Endothelial cell of umbilical vein (primary cell): ENCODE results near the gene PTGDS. TPM values are rescaled to one million over a fixed set of nuclear protein-coding genes. Genes with fewer than 3 reads are reported as not detected.

Source experiments
- BruUV-seq: library from RNA; stranded (reverse); fragments of 400-500 nt; replicated peaks from 2 replicates; lab custom pipeline; 2021; lab: Mats Ljungman, UMichigan
- CTCF ChIA-PET: fragments of 300-600, 350-600 bp; sonication (Branson Sonifier 250); formaldehyde crosslinking; loops from one replicate; lab custom pipeline; 2021; ENCODE audit warnings: antibody characterized with exemption, inconsistent platforms; lab: Charles Lee
- POLR2A ChIA-PET: fragments of 300-600, 350-600 bp; sonication (Branson Sonifier 250); formaldehyde crosslinking; loops from one replicate; lab custom pipeline; 2021; ENCODE audit warnings: antibody characterized with exemption, inconsistent platforms; lab: Charles Lee
- DNase-seq: peaks from one replicate; pipeline ENCODE4 v3.0.0-alpha.2; 2011; ENCODE audit warnings: low read depth, low spot score
- FAIRE-seq: peaks from 2 replicates; lab custom pipeline; 2011; peaks lifted over from hg19 to GRCh38; lab: Jason Lieb, UNC
- H2AFZ ChIP-seq: 2 replicates; pipeline ENCODE4 v1.6.0; 2012; ENCODE audit warnings: low read depth, low read length, control low read depth, inconsistent platforms
- H3K27ac ChIP-seq: 2 replicates; pipeline ENCODE4 v1.5.1; 2011; ENCODE audit warnings: low read depth, mild to moderate bottlenecking, control low read depth, low read length, moderate library complexity; ENCODE audit not compliant: insufficient read depth
- H3K27me3 ChIP-seq, 2 experiments: 2 replicates each; pipeline versions ENCODE4 v1.6.0 to v1.6.1; 2011; ENCODE audit warnings: low read length in 2 of 2, mixed read lengths in 1 of 2; ENCODE audit not compliant: control insufficient read depth in 2 of 2, insufficient read depth in 2 of 2
- H3K36me3 ChIP-seq, 2 experiments: 2 replicates in 1 of 2; 3 replicates in 1 of 2; pipeline ENCODE4 v1.5.1; 2011; ENCODE audit warnings: low read length in 2 of 2, mild to moderate bottlenecking in 1 of 2, moderate library complexity in 1 of 2; ENCODE audit not compliant: control insufficient read depth in 2 of 2, insufficient read depth in 2 of 2; ENCODE audit errors: extremely low read depth in 1 of 2
- H3K4me1 ChIP-seq: 3 replicates; pipeline ENCODE4 v1.5.1; 2011; ENCODE audit warnings: mild to moderate bottlenecking, low read length; ENCODE audit not compliant: control insufficient read depth, insufficient read depth; ENCODE audit errors: extremely low read depth
- H3K4me2 ChIP-seq: 2 replicates; pipeline ENCODE4 v1.6.1; 2011; ENCODE audit warnings: low read length, control low read depth, mixed read lengths; ENCODE audit not compliant: insufficient read depth
- H3K4me3 ChIP-seq, 3 experiments: fragments of 200-600 bp in 1 of 3; sonication (generic), shearing (Covaris generic) in 1 of 3; replicated peaks in 1 of 3; 2 replicates each; pipeline ENCODE4 v1.5.1; 2011 to 2016; ENCODE audit warnings: control low read depth in 3 of 3, low read length in 3 of 3, mild to moderate bottlenecking in 2 of 3, inconsistent platforms in 1 of 3, low read depth in 1 of 3, moderate library complexity in 1 of 3; ENCODE audit not compliant: insufficient read depth in 1 of 3
- H3K79me2 ChIP-seq: 2 replicates; pipeline ENCODE4 v1.6.0; 2012; ENCODE audit warnings: low read length, inconsistent platforms; ENCODE audit not compliant: control insufficient read depth, insufficient read depth
- H3K9ac ChIP-seq: replicated peaks from 2 replicates; pipeline ENCODE3; 2011; ENCODE audit warnings: low read length, control low read depth; ENCODE audit not compliant: insufficient read depth; ENCODE audit errors: extremely low read depth
- H3K9me1 ChIP-seq: replicated peaks from 3 replicates; pipeline ENCODE4 v1.6.0; 2011; ENCODE audit warnings: mild to moderate bottlenecking, low read length; ENCODE audit not compliant: control insufficient read depth, insufficient read depth; ENCODE audit errors: extremely low read depth
- H3K9me3 ChIP-seq: replicated peaks from 2 replicates; pipeline ENCODE4 v1.5.1; 2012; ENCODE audit warnings: low read length, inconsistent platforms; ENCODE audit not compliant: control insufficient read depth, insufficient read depth
- H4K20me1 ChIP-seq: replicated peaks from 2 replicates; pipeline ENCODE3; 2011; ENCODE audit warnings: mild to moderate bottlenecking, low read length; ENCODE audit not compliant: control insufficient read depth, insufficient read depth; ENCODE audit errors: extremely low read depth
- CTCF ChIP-seq, 2 donors: IDR thresholded peaks; 1 replicate in 1 of 2; 2 replicates in 1 of 2; pipeline ENCODE4 v1.5.1; 2011; ENCODE audit warnings: low read length in 2 of 2, mild to moderate bottlenecking in 2 of 2, moderate library complexity in 2 of 2, control low read depth in 1 of 2, inconsistent platforms in 1 of 2, low read depth in 1 of 2; ENCODE audit not compliant: insufficient read depth in 1 of 2; ENCODE audit errors: extremely low read depth in 1 of 2
- EZH2 ChIP-seq: IDR thresholded peaks from 2 replicates; pipeline ENCODE4 v1.6.1; 2012; ENCODE audit warnings: borderline replicate concordance, low read depth, mild to moderate bottlenecking, moderate library complexity, low read length, inconsistent platforms; ENCODE audit not compliant: severe bottlenecking
- FOS ChIP-seq: IDR thresholded peaks from 2 replicates; pipeline ENCODE4 v1.6.1; 2011; ENCODE audit warnings: mild to moderate bottlenecking, low read length, moderate library complexity, borderline replicate concordance; ENCODE audit not compliant: insufficient read depth
- GATA2 ChIP-seq: IDR thresholded peaks from 2 replicates; pipeline ENCODE4 v1.7.0; 2011; ENCODE audit warnings: low read depth, mild to moderate bottlenecking, moderate library complexity, mixed read lengths, low read length; ENCODE audit not compliant: insufficient read length, insufficient read depth
- JUN ChIP-seq: IDR thresholded peaks from 2 replicates; pipeline ENCODE4 v1.6.1; 2011; ENCODE audit warnings: borderline replicate concordance, low read depth; ENCODE audit not compliant: insufficient read length, insufficient read depth
- MAX ChIP-seq: IDR thresholded peaks from 2 replicates; pipeline ENCODE4 v1.6.1; 2011; ENCODE audit not compliant: insufficient read depth, insufficient read length
- MYC ChIP-seq: IDR thresholded peaks from one replicate; pipeline ENCODE4 v1.6.1; 2011; ENCODE audit warnings: mild to moderate bottlenecking, low read depth, low read length
- POLR2A ChIP-seq: IDR thresholded peaks from 2 replicates; pipeline ENCODE4 v1.6.1; 2012; ENCODE audit warnings: low read depth, mild to moderate bottlenecking, control low read depth, low read length
- POLR2AphosphoS5 ChIP-seq: IDR thresholded peaks from 2 replicates; pipeline ENCODE4 v1.6.1; 2012; ENCODE audit warnings: low read depth, mild to moderate bottlenecking, control low read depth, low read length, moderate library complexity; ENCODE audit not compliant: insufficient read depth
- dilution Hi-C: fragments of 300-500 bp; cut with MboI; formaldehyde crosslinking; loops from one replicate; pipeline ENCODE4 v1.15.0; 2019; ENCODE audit warnings: low sequenced_read_pairs; ENCODE audit not compliant: extremely low pct_ligation_motif_present
- intact Hi-C: fragments of 100-400 bp; cut with micrococcal nuclease; formaldehyde crosslinking; loops from one replicate; pipeline ENCODE4 v1.10.0; 2022
- polyA plus RNA-seq, 4 experiments: library from polyadenylated mRNA; depleted of rRNA in 3 of 4; stranded (reverse) in 3 of 4; unstranded in 1 of 4; fragments of >200 nt; gene quantifications; 2 replicates each; pipeline versions ENCODE4 v1.2.1 to v1.2.3, GENCODE V29; 2011 to 2012; ENCODE audit warnings: missing spikeins in 1 of 4
- total RNA-seq: library from RNA; stranded (reverse); gene quantifications from 2 replicates; pipeline ENCODE4 v1.2.3, GENCODE V29; 2021

PTGDS gene
- total and polyA plus RNA-seq, 2 donors (not counting 3 experiments of a cell fraction or from before 2014, with no cell fraction given), result not detected

GRCh38 chr9:136969150-136969549 lies 8.2 kb upstream of the PTGDS start:
- dilution Hi-C loops (no loop called here), intact Hi-C loops (no loop called here)
- no peaks in the 10 kb centered on the region for H3K79me2 ChIP-seq
- no peak overlapping the region for H3K27ac ChIP-seq
- H3K9me3 ChIP-seq, result no peaks in the 10 kb centered on the region
- no peaks in the 10 kb centered on the region for H3K27me3 ChIP-seq
- DNase-seq, result no peak
- TF ChIP-seq POLR2AphosphoS5, result no peak
- no peak for TF ChIP-seq POLR2A
- TF ChIP-seq FOS, result no peak
- TF ChIP-seq EZH2, result no peak
- no peak for TF ChIP-seq MYC
- no peak for TF ChIP-seq GATA2
- TF ChIP-seq JUN, result no peak
- TF ChIP-seq MAX, result no peak
- no peak for TF ChIP-seq CTCF (IDR thresholded peaks at IDR 0.05; ENCODE audit: extremely low read depth in 1 of 2, insufficient read depth in 1 of 2, low read depth in 1 of 2, low read length in 2 of 2)
- H3K4me3 ChIP-seq, result no peak overlapping the region
- no peak overlapping the region for H3K4me2 ChIP-seq
- POLR2A ChIA-PET, result no interaction called here
- H3K9me1 ChIP-seq, result no peaks in the 10 kb centered on the region
- no peaks in the 10 kb centered on the region for H3K36me3 ChIP-seq
- no peaks in the 10 kb centered on the region for H3K4me1 ChIP-seq
- CTCF ChIA-PET, result interaction anchor here (1.3 to 1.7 kb wide), 2 partner anchors 60 to 65 kb away, joined by 3 to 5 read pairs; no protein-coding TSS in a partner anchor
- no TSS peak for BruUV-seq
- H3K9ac ChIP-seq, result no peak overlapping the region
- no peak overlapping the region for H2AFZ ChIP-seq
- FAIRE-seq, result no peak
- no peaks in the 10 kb centered on the region for H4K20me1 ChIP-seq
